Vagina (tissue), 2 donors: ENCODE measurements around the gene AJAP1. TPM values are rescaled to one million over a fixed set of nuclear protein-coding genes. Genes with fewer than 3 reads are reported as not detected.

ENCODE experiments used
- DNase-seq, 2 donors: peaks; one replicate each; pipeline ENCODE4 v3.0.0-alpha.2; 2017; ENCODE audit errors: extremely low spot score in 2 of 2
- H3K27ac ChIP-seq: fragments of 200-600 bp; sonication (generic); one replicate; pipeline ENCODE4 v1.5.1; 2019
- H3K27me3 ChIP-seq: fragments of 200-600 bp; sonication (generic); one replicate; pipeline ENCODE4 v1.5.1; 2019
- H3K36me3 ChIP-seq, 2 donors: fragments of 200-600 bp; sonication (generic); one replicate each; pipeline ENCODE4 v1.5.1; 2017 to 2019
- H3K4me1 ChIP-seq: fragments of 200-600 bp; sonication (generic); one replicate; pipeline ENCODE4 v1.5.1; 2019
- H3K4me3 ChIP-seq, 2 donors: fragments of 200-600 bp; sonication (generic); 1 replicate in 1 of 2; 2 replicates in 1 of 2; pipeline ENCODE4 v1.5.1; 2016 to 2019
- H3K9me3 ChIP-seq: fragments of 200-600 bp; sonication (generic); one replicate; pipeline ENCODE4 v1.5.1; 2019
- POLR2A ChIP-seq, 2 donors: fragments of 450-650 bp; IDR thresholded peaks; one replicate each; pipeline ENCODE4 v1.6.1; 2017; ENCODE audit warnings: antibody characterized with exemption in 2 of 2, mild to moderate bottlenecking in 2 of 2, moderate library complexity in 2 of 2
- POLR2AphosphoS5 ChIP-seq, 2 donors: sonication (generic); formaldehyde crosslinking; IDR thresholded peaks; one replicate each; pipeline ENCODE4 v1.9.0; 2017; ENCODE audit warnings: antibody characterized with exemption in 2 of 2, mild to moderate bottlenecking in 2 of 2, low read depth in 1 of 2; ENCODE audit not compliant: insufficient read depth in 1 of 2
- intact Hi-C: fragments of 100-400 bp; cut with DNase I; formaldehyde crosslinking; loops from one replicate; pipeline ENCODE4 v1.15.1; 2023
- total RNA-seq: library from RNA; depleted of rRNA; stranded (reverse); fragments of >200 nt; gene quantifications from one replicate; pipeline ENCODE4 v1.2.3, GENCODE V29; 2016
- TF ChIP-seq, protein P1 (sequence below), 3 experiments: fragments of 450-650 bp in 2 of 3; fragments of 200-600 bp in 1 of 3; sonication (generic) in 1 of 3; IDR thresholded peaks; one replicate each; pipeline ENCODE4 v1.5.1; 2017 to 2019; ENCODE audit warnings: antibody characterized with exemption in 3 of 3, mild to moderate bottlenecking in 2 of 3, moderate library complexity in 2 of 3

AJAP1 gene, protein sequence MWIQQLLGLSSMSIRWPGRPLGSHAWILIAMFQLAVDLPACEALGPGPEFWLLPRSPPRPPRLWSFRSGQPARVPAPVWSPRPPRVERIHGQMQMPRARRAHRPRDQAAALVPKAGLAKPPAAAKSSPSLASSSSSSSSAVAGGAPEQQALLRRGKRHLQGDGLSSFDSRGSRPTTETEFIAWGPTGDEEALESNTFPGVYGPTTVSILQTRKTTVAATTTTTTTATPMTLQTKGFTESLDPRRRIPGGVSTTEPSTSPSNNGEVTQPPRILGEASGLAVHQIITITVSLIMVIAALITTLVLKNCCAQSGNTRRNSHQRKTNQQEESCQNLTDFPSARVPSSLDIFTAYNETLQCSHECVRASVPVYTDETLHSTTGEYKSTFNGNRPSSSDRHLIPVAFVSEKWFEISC
- 1.7 TPM for total RNA-seq

DNA sequence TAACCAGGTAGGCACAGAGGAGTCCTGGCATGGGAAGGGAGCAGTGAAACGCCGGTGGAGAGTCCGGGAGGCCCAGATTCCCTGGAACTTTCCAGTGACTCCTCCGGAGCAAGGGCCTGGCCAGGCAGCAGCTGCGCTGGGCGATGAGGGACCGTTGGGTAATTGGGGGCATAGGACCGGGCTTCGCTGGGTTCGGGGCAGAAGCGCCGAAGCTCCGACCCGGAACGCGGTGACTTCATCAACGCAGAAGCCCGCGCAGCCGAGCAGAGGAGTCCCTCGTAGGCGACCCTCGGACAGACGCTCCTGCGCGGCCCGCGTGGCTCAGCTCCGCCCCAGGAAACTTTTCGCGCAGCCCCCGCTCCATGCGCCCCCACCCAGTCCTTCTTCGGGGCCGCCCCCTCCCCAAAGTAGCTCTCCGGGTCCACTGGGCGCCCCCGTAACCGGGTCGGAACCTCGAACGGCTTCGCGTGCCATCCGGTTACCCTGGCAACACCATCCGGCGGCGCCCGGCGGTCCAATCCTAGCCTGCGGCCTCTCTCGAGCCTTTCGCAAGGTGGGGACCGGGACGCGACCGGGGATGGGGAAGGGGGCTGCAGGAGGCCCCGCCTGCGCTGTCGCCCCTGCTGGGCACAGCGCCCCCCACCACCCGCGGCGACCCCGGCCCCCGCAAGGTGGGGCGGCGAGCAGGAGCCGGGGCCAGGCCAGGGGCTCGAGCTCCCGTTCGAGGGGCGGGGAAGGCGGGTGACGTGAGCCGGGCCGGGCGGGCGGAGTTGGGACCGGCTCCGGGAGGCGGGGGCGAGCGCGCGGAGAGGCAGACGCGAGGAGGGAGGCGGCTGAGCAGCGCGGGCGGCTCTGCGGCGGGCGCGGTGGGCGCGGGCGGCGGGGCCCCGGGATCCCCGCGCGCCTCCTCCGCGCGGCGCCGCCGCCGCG is at the start of gene AJAP1:
TSS of gene AJAP1 (plus strand) at position 814 of the 930 bp plus-strand sequence. CDS start 817 bp downstream, outside the sequence.
- H3K27me3 ChIP-seq, result no peaks in the 10 kb centered on the region
- H3K27ac ChIP-seq, result no peak within 1 kb of the TSS
- intact Hi-C loops, result no loop called here
- H3K4me3 ChIP-seq, result peak within 1 kb of the TSS; percentile 35 to 51
- no peaks in the 10 kb centered on the region for H3K36me3 ChIP-seq
- no peak for DNase-seq
- no peaks in the 10 kb centered on the region for H3K9me3 ChIP-seq
- peaks cover 13% of the 10 kb centered on the region for H3K4me1 ChIP-seq
- no peak for TF ChIP-seq POLR2A (IDR thresholded peaks at IDR 0.05)

DNA sequence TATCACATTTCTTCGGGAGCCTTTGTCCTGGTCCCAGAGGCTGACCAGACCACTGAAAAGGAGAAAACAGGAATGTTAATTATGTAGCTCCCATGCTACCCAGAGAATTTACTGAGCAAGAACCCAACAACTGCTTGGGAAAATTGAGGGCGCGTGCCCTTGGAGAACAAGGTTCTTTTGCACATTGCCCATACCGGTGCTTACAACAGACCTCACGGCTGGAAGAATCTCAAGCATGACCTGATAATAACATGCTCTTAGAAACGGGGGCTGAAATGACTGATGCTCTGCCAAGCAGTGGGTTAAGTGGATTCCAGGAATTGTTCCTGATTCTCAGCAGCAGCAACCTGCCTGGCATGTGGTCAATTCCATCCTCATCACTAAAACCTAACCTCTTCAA is 49.3 kb upstream of the AJAP1 start:
- Histone ChIP-seq H3K27me3 (no peaks in the 10 kb centered on the region), H3K36me3 (no peaks in the 10 kb centered on the region), H3K9me3 (no peaks in the 10 kb centered on the region), H3K4me3 (no peak overlapping the region), H3K4me1 (no peaks in the 10 kb centered on the region), H3K27ac (no peak overlapping the region)
- no peak for TF ChIP-seq POLR2A (IDR thresholded peaks at IDR 0.05)
- TF ChIP-seq, protein P1, sequence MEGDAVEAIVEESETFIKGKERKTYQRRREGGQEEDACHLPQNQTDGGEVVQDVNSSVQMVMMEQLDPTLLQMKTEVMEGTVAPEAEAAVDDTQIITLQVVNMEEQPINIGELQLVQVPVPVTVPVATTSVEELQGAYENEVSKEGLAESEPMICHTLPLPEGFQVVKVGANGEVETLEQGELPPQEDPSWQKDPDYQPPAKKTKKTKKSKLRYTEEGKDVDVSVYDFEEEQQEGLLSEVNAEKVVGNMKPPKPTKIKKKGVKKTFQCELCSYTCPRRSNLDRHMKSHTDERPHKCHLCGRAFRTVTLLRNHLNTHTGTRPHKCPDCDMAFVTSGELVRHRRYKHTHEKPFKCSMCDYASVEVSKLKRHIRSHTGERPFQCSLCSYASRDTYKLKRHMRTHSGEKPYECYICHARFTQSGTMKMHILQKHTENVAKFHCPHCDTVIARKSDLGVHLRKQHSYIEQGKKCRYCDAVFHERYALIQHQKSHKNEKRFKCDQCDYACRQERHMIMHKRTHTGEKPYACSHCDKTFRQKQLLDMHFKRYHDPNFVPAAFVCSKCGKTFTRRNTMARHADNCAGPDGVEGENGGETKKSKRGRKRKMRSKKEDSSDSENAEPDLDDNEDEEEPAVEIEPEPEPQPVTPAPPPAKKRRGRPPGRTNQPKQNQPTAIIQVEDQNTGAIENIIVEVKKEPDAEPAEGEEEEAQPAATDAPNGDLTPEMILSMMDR (IDR thresholded peaks at IDR 0.05), result no peak
- no peak for TF ChIP-seq POLR2AphosphoS5 (IDR thresholded peaks at IDR 0.05; ENCODE audit: insufficient read depth in 1 of 2, low read depth in 1 of 2)
- intact Hi-C loops, result no loop called here
- no peak for DNase-seq

DNA sequence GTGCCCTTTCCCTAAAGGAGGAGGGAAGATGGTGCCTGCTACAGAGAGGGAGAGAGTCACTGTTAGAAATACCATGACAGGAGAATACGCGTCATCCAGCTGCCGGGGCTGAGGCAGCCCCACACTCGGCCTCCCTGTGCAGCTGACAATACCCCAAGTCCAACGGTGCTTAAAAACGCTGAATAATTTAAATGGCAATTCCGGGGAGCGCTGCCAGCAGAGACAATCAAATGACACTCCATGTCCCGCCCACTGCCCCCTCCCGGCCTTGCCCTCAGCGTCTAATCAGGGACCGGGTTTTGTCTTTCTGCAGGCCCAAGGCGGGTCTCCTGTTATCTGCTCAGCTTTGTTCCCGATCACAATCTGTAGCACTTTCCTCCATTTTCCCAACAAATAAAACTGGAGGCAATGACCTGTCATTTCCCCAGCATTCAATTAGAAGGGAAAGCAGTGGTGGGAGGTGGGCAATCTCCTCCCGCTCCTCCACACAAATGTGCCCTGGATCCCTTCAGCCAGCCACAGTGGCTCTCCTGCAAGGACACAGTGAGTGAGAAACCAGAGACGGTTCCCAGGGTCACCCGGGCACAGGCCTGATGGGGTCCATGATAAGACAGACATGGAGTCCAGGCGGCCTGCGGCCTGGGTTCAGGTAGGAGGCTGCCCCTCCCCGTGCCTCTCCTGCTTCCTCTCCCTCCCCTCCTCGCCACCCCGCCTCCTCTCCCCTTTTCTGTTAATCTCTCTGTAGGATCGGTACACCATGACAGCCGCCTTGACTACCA is 42.7 kb upstream of the AJAP1 start:
- intact Hi-C loops, result no loop called here
- no peak overlapping the region for H3K4me3 ChIP-seq

DNA sequence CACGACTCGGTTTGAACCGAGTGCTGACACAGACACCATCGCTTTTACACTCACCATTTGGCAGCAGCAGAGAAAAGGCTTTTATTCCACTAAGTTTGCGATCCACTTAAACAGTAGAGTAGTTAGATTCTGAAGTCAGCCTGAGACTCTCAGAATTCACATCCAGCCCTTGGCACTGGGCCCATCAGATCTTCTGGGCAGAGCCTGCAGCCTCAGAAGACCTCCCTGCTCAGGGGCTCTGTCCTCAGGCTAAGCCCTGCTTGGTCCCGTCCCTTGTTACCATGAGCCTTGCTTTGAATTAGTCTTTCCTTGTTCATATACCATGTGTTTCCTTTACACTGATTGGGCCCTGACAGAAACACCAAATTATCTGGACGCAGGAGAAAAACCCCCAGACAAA is 41.4 kb upstream of the AJAP1 start:
- Histone ChIP-seq H3K4me3 (no peak overlapping the region), H3K4me1 (no peaks in the 10 kb centered on the region), H3K27me3 (no peaks in the 10 kb centered on the region), H3K9me3 (no peaks in the 10 kb centered on the region), H3K36me3 (no peaks in the 10 kb centered on the region), H3K27ac (no peak overlapping the region)
- intact Hi-C loops, result no loop called here
- no peak for DNase-seq
- TF ChIP-seq, protein P1 (IDR thresholded peaks at IDR 0.05), result no peak
- TF ChIP-seq POLR2AphosphoS5 (IDR thresholded peaks at IDR 0.05; ENCODE audit: insufficient read depth in 1 of 2, low read depth in 1 of 2) (no peak), POLR2A (IDR thresholded peaks at IDR 0.05) (no peak)

More for the DNA sequence above, 42.7 kb upstream of the AJAP1 start:
- H3K27me3 ChIP-seq, result no peaks in the 10 kb centered on the region
- no peaks in the 10 kb centered on the region for H3K4me1 ChIP-seq
- no peaks in the 10 kb centered on the region for H3K36me3 ChIP-seq
- no peak overlapping the region for H3K27ac ChIP-seq
- H3K9me3 ChIP-seq, result no peaks in the 10 kb centered on the region
- no peak for DNase-seq
- TF ChIP-seq, protein P1 (IDR thresholded peaks at IDR 0.05), result no peak
- TF ChIP-seq POLR2A (IDR thresholded peaks at IDR 0.05), result no peak
- no peak for TF ChIP-seq POLR2AphosphoS5 (IDR thresholded peaks at IDR 0.05; ENCODE audit: insufficient read depth in 1 of 2, low read depth in 1 of 2)
